ENCODE results near the gene CHDH.

DNA sequence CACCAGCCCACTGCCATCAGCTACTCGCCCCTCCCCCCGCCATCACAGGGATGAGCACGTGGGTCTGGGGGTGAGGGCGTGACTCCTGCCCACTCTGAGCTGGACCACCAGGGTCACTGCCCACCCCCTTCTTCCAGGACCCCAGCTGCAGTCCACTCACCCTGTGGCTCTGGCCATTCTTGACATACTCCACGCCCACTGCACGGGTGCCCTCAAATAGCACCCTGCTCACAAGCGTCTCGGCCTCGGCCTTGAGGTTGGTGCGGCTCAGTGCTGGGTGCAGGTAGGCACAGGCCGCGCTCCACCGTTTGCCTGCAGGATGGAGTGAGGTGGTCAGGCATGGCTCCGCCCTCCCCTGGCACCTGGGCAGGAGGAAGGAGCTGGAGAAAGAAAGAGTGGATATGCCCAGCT, 23.9 kb downstream of the CHDH start:
- TF ChIP-seq CTCF (optimal IDR thresholded peaks at IDR 0.05 in 1 of 3, IDR thresholded peaks at IDR 0.05 in 1 of 3, conservative IDR thresholded peaks at IDR 0.05 in 1 of 3; ENCODE audit: extremely low read depth in 1 of 3, insufficient read depth in 2 of 3, low read length in 3 of 3) (no peak), EZH2 (IDR thresholded peaks at IDR 0.05; ENCODE audit: low read length) (no peak)

Measured in keratinocyte (primary cell).